Tibial nerve (tissue), 3 donors: ENCODE measurements around the gene SNN.

ENCODE experiments used
- CTCF ChIP-seq, 5 experiments: fragments of 200-600 bp in 3 of 5; fragments of 450-650 bp in 2 of 5; sonication (generic) in 3 of 5; IDR thresholded peaks; one replicate each; pipeline ENCODE4 v1.5.1; 2016 to 2019; ENCODE audit warnings: antibody characterized with exemption in 5 of 5, mild to moderate bottlenecking in 3 of 5, moderate library complexity in 2 of 5
- POLR2A ChIP-seq, 2 donors: fragments of 450-650 bp; IDR thresholded peaks; one replicate each; pipeline ENCODE4 v1.6.1; 2017; ENCODE audit warnings: antibody characterized with exemption in 2 of 2, mild to moderate bottlenecking in 2 of 2, moderate library complexity in 2 of 2

GRCh38 chr16:11639008-11639562 lies 29.2 kb upstream of the SNN start:
- TF ChIP-seq CTCF (IDR thresholded peaks at IDR 0.05) = no peak
- no peak for TF ChIP-seq POLR2A (IDR thresholded peaks at IDR 0.05)
